OCI-LY3 (cell line): ENCODE measurements around the gene HADH.

Source experiments
- H2AFZ ChIP-seq: fragments of 200-600, 300-600 bp; shearing (Covaris generic); 2 replicates; pipeline ENCODE4 v1.6.0; 2014; ENCODE audit warnings: antibody characterized with exemption, low read depth, low read length
- H3K27ac ChIP-seq: fragments of 200-600, 300-600 bp; sonication (generic); 2 replicates; pipeline ENCODE4 v1.5.1; 2014; ENCODE audit warnings: mild to moderate bottlenecking, low read length, moderate library complexity, mixed read lengths
- H3K27me3 ChIP-seq: fragments of 200-600, 300-600 bp; sonication (generic); 2 replicates; pipeline ENCODE4 v1.6.1; 2014; ENCODE audit warnings: low read depth, low read length, mixed read lengths
- H3K36me3 ChIP-seq: fragments of 200-600, 300-600 bp; sonication (generic); replicated peaks from 2 replicates; pipeline ENCODE3; 2014; ENCODE audit warnings: low read depth, low read length, mixed read lengths
- H3K4me1 ChIP-seq: fragments of 300-600, 200-600 bp; sonication (generic); 2 replicates; pipeline ENCODE4 v1.6.1; 2014; ENCODE audit warnings: low read length, mixed read lengths
- H3K4me2 ChIP-seq: fragments of 200-600, 300-600 bp; sonication (generic); 2 replicates; pipeline ENCODE4 v1.6.1; 2014; ENCODE audit warnings: low read length, mixed read lengths
- H3K4me3 ChIP-seq: fragments of 300-600, 200-600 bp; sonication (generic); 2 replicates; pipeline ENCODE4 v1.5.1; 2014; ENCODE audit warnings: antibody characterized with exemption, mild to moderate bottlenecking, low read length, moderate library complexity
- H3K79me2 ChIP-seq: fragments of 300-600, 200-600 bp; shearing (Covaris generic); 2 replicates; pipeline ENCODE4 v1.6.1; 2014; ENCODE audit warnings: mild to moderate bottlenecking, low read length, mixed read lengths
- H3K9ac ChIP-seq: fragments of 300-600, 200-600 bp; shearing (Covaris generic); 2 replicates; pipeline ENCODE4 v1.6.0; 2014; ENCODE audit warnings: mild to moderate bottlenecking, low read length, moderate library complexity
- H3K9me3 ChIP-seq: fragments of 200-600, 300-600 bp; shearing (Covaris generic); 2 replicates; pipeline ENCODE4 v1.6.1; 2014; ENCODE audit warnings: low read length, mixed read lengths; ENCODE audit not compliant: insufficient read depth
- H4K20me1 ChIP-seq: fragments of 200-600, 300-600 bp; sonication (generic); 2 replicates; pipeline ENCODE4 v1.6.1; 2016; ENCODE audit warnings: low read length, mixed read lengths; ENCODE audit not compliant: insufficient read depth
- CTCF ChIP-seq: fragments of 200-600, 300-600 bp; sonication (generic); IDR thresholded peaks from 2 replicates; pipeline ENCODE4 v1.5.1; 2014; ENCODE audit warnings: antibody characterized with exemption, low read length, low read depth
- EZH2phosphoT487 ChIP-seq: fragments of 200-600 bp; shearing (Covaris generic); IDR thresholded peaks from 2 replicates; pipeline ENCODE4 v1.6.1; 2018; ENCODE audit warnings: antibody characterized with exemption, mixed run types, low read depth

The HADH gene

GRCh38 chr4:108068442-108068841 lies 78.8 kb downstream of the HADH start:
- Histone ChIP-seq H3K79me2 (no peaks in the 10 kb centered on the region), H3K4me2 (no peak overlapping the region), H3K9me3 (no peaks in the 10 kb centered on the region), H2AFZ (no peak overlapping the region), H3K4me1 (no peaks in the 10 kb centered on the region), H3K4me3 (no peak overlapping the region), H4K20me1 (no peaks in the 10 kb centered on the region), H3K27ac (no peak overlapping the region), H3K27me3 (no peaks in the 10 kb centered on the region), H3K36me3 (peaks cover 9% of the 10 kb centered on the region), H3K9ac (no peak overlapping the region)
- TF ChIP-seq EZH2phosphoT487 = no peak
- no peak for TF ChIP-seq CTCF

- no peak overlapping the region for H3K4me3 ChIP-seq
- peaks cover 3% of the 10 kb centered on the region; the same call in 1 of the 2 replicates for H3K4me1 ChIP-seq
- TF ChIP-seq CTCF (no peak), EZH2phosphoT487 (no peak)
- peaks cover 12% of the 10 kb centered on the region for H3K36me3 ChIP-seq
- no peaks in the 10 kb centered on the region for H3K79me2 ChIP-seq
- H4K20me1 ChIP-seq = no peaks in the 10 kb centered on the region
- H2AFZ ChIP-seq = no peak overlapping the region
- H3K9ac ChIP-seq = no peak overlapping the region
- no peaks in the 10 kb centered on the region for H3K9me3 ChIP-seq
- no peaks in the 10 kb centered on the region for H3K27me3 ChIP-seq
- no peak overlapping the region for H3K27ac ChIP-seq
- no peak overlapping the region for H3K4me2 ChIP-seq
Measured at GRCh38 chr4:108070775-108071174, 81.1 kb downstream of the HADH start.

GRCh38 chr4:108072300-108072699 lies 82.6 kb downstream of the HADH start:
- no peaks in the 10 kb centered on the region for H4K20me1 ChIP-seq
- H3K36me3 ChIP-seq = peaks cover 9% of the 10 kb centered on the region
- no peaks in the 10 kb centered on the region for H3K27me3 ChIP-seq
- peaks cover 3% of the 10 kb centered on the region; the same call in 1 of the 2 replicates for H3K4me1 ChIP-seq
- no peaks in the 10 kb centered on the region for H3K9me3 ChIP-seq
- H3K79me2 ChIP-seq = no peaks in the 10 kb centered on the region
- no peak overlapping the region for H3K4me2 ChIP-seq
- TF ChIP-seq CTCF (no peak), EZH2phosphoT487 (no peak)
- no peak overlapping the region for H3K27ac ChIP-seq
- H3K4me3 ChIP-seq = no peak overlapping the region
- H2AFZ ChIP-seq = no peak overlapping the region
- no peak overlapping the region for H3K9ac ChIP-seq

- Histone ChIP-seq H2AFZ (no peak overlapping the region), H3K27me3 (no peaks in the 10 kb centered on the region), H3K27ac (no peak overlapping the region), H3K4me2 (no peak overlapping the region), H4K20me1 (no peaks in the 10 kb centered on the region), H3K4me1 (peaks cover 3% of the 10 kb centered on the region; the same call in 1 of the 2 replicates), H3K36me3 (peaks cover 16% of the 10 kb centered on the region), H3K4me3 (no peak overlapping the region), H3K9me3 (no peaks in the 10 kb centered on the region), H3K79me2 (no peaks in the 10 kb centered on the region), H3K9ac (no peak overlapping the region)
- no peak for TF ChIP-seq CTCF
- no peak for TF ChIP-seq EZH2phosphoT487
Measured at GRCh38 chr4:108078024-108078733, 88.5 kb downstream of the HADH start.
